Measurements from ENCODE around the gene RRBP1. TPM values are rescaled to one million over a fixed set of nuclear protein-coding genes. Genes with fewer than 3 reads are reported as not detected.

The RRBP1 gene
- total and polyA plus RNA-seq, 9 donors: 29.2 to 159 (median 83.8) TPM

- H3K27ac ChIP-seq: no peak overlapping the region
- H3K36me3 ChIP-seq: no peaks in the 10 kb centered on the region
- H3K27me3 ChIP-seq: no peaks in the 10 kb centered on the region
- no peak overlapping the region for H3K4me3 ChIP-seq
- peak in 2 of 5 donors; percentile 26 to 33 for DNase-seq
- peaks cover 44% of the 10 kb centered on the region for H3K4me1 ChIP-seq (ENCODE audit: insufficient read depth)
- 90 to 96% (median 91%) methylated on average over 14 of the region's 14 CpGs for WGBS, 3 donors
- no peaks in the 10 kb centered on the region for H3K9me3 ChIP-seq
- intact Hi-C loops (cut with DNase I): no loop called here
- TF ChIP-seq EP300 (IDR thresholded peaks at IDR 0.05) (no peak), CTCF (IDR thresholded peaks at IDR 0.05) (no peak), POLR2A (IDR thresholded peaks at IDR 0.05) (no peak)
These were observed 37.0 kb downstream of the RRBP1 start for GRCh38 chr20:17645010-17645409.

DNA sequence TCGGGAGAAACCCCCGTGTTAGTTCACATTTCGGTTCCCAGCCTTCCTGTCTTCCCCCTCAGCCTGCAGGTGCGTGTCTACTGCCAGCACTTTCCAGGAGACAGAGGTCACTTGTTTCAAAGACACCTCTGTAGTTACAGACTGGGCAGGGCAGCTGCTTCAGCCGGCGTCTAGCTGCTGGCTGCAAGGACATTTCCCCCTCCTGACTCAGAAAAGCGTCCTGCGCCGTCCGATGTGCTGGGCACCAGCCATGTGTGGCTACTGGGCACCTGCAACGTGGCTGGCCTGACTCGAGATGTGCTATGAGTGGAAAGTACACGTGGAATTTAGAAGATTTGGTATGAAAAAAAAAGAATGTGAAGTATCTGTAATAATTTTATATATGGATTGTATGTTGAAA, 37.6 kb downstream of the RRBP1 start:
- 16 to 47% (median 24%) methylated on average over 13 of the region's 13 CpGs for WGBS, 3 donors
- H3K27me3 ChIP-seq: no peaks in the 10 kb centered on the region
- H3K9me3 ChIP-seq: no peaks in the 10 kb centered on the region
- peak in 2 of 5 donors; percentile 29 to 38 for DNase-seq
- no peak overlapping the region for H3K4me3 ChIP-seq
- intact Hi-C loops (cut with DNase I): no loop called here
- peaks cover 41% of the 10 kb centered on the region for H3K4me1 ChIP-seq (ENCODE audit: insufficient read depth)
- no peak for TF ChIP-seq CTCF (IDR thresholded peaks at IDR 0.05)
- TF ChIP-seq POLR2A (IDR thresholded peaks at IDR 0.05): no peak
- TF ChIP-seq EP300 (IDR thresholded peaks at IDR 0.05): no peak
- H3K36me3 ChIP-seq: no peaks in the 10 kb centered on the region
- H3K27ac ChIP-seq: no peak overlapping the region

- no peak for DNase-seq
- no peak overlapping the region for H3K4me3 ChIP-seq
- intact Hi-C loops (cut with DNase I): no loop called here
- no peaks in the 10 kb centered on the region for H3K9me3 ChIP-seq
- no peak overlapping the region for H3K27ac ChIP-seq
- no peaks in the 10 kb centered on the region for H3K36me3 ChIP-seq
- H3K27me3 ChIP-seq: no peaks in the 10 kb centered on the region
- no peak for TF ChIP-seq POLR2A (IDR thresholded peaks at IDR 0.05)
- no peak for TF ChIP-seq EP300 (IDR thresholded peaks at IDR 0.05)
- no peak for TF ChIP-seq CTCF (IDR thresholded peaks at IDR 0.05)
- 43 to 52% (median 47%) methylated on average over 10 of the region's 10 CpGs for WGBS, 3 donors
- H3K4me1 ChIP-seq (ENCODE audit: insufficient read depth): peaks cover 36% of the 10 kb centered on the region
These were observed 38.4 kb downstream of the RRBP1 start for GRCh38 chr20:17643531-17644188.

GRCh38 chr20:17642404-17643269, 39.4 kb downstream of the RRBP1 start:
- H3K27me3 ChIP-seq: no peaks in the 10 kb centered on the region
- peaks cover 36% of the 10 kb centered on the region for H3K4me1 ChIP-seq (ENCODE audit: insufficient read depth)
- no peak for DNase-seq
- H3K36me3 ChIP-seq: no peaks in the 10 kb centered on the region
- TF ChIP-seq EP300 (IDR thresholded peaks at IDR 0.05) (no peak), CTCF (IDR thresholded peaks at IDR 0.05) (no peak), POLR2A (IDR thresholded peaks at IDR 0.05) (no peak)
- 84 to 86% (median 84%) methylated on average over 19 of the region's 19 CpGs for WGBS, 3 donors
- no peaks in the 10 kb centered on the region for H3K9me3 ChIP-seq
- no peak overlapping the region for H3K27ac ChIP-seq
- intact Hi-C loops (cut with DNase I): no loop called here
- H3K4me3 ChIP-seq: no peak overlapping the region
